ENCODE data around the gene C19orf67. TPM values are rescaled to one million over a fixed set of nuclear protein-coding genes. Genes with fewer than 3 reads are reported as not detected.
"Not testable (repeated sequence)": the region's sequence is repeated elsewhere in the genome, so short reads cannot be mapped to it uniquely, and the experiment has no call there.

C19orf67 gene
- total RNA-seq, 1 experiment from 2014 or later, result 0.28 TPM

DNA sequence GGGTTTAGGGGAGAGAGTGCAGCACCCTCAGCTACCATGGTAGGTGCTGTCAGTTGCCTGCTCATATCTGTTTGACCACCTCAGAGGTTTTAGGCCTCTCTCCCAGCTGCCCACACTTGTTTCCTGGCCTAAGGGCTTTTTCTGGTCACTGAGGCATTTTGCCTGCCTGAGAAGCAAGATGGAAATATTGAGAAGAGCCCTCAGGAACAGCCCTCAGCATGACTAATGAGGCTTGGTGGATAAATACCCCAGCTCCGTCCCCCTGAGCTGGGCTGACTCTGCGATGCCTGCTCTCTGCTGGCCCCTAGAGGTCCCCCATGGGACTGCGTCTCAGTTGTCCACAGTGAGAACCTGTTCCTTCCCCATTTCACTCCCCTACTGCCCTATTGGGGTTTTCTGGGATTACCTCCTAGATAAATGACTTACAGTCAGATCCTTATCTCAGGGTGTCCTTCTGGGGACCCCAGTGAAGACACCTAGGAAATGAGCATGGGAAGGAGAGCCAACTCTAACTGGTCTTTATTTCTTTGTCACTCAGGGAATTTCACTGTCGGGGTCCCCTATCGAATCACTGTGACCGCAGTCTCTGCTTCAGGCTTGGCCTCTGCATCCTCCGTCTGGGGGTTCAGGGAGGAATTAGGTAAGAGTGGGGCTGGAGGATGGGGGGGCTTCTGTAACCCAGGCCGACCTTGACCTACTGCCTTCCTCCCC lies 37.0 kb downstream of the C19orf67 start:
- in situ Hi-C loops (cut with HindIII; ENCODE audit: low pct_unique_long_range_greater_than_20kb, low sequenced_read_pairs), result no loop called here
- ChIA-PET CTCF (interaction anchor here (0.5 to 0.7 kb wide), 4 partner anchors 101 to 351 kb away, joined by 3 to 9 read pairs (median 7); no protein-coding TSS in a partner anchor), POLR2A (interaction anchor here (0.6 to 0.7 kb wide), 3 partner anchors 64 to 168 kb away, joined by 6 to 11 read pairs (median 7); a partner anchor contains a TSS)
- no peak overlapping the region for H3K4me3 ChIP-seq (ENCODE audit: low read depth in 2 of 2, low read length in 2 of 2)
- ATAC-seq, result peak; percentile 84
- no peak overlapping the region for H3K27ac ChIP-seq (ENCODE audit: low read length)
- no TSS peak for BruUV-seq (replicated peaks)
- H3K27me3 ChIP-seq (ENCODE audit: control insufficient read depth, insufficient read depth, low read length), result no peaks in the 10 kb centered on the region
- H3K4me1 ChIP-seq (ENCODE audit: control insufficient read depth, insufficient read depth, low read length), result no peaks in the 10 kb centered on the region
- intact Hi-C loops (cut with micrococcal nuclease; ENCODE audit: unreplicated experiment), result no loop called here
- no peak for TF ChIP-seq SIN3A (IDR thresholded peaks at IDR 0.05; ENCODE audit: borderline replicate concordance, insufficient read depth, low read depth, low read length)
- TF ChIP-seq, protein P1, sequence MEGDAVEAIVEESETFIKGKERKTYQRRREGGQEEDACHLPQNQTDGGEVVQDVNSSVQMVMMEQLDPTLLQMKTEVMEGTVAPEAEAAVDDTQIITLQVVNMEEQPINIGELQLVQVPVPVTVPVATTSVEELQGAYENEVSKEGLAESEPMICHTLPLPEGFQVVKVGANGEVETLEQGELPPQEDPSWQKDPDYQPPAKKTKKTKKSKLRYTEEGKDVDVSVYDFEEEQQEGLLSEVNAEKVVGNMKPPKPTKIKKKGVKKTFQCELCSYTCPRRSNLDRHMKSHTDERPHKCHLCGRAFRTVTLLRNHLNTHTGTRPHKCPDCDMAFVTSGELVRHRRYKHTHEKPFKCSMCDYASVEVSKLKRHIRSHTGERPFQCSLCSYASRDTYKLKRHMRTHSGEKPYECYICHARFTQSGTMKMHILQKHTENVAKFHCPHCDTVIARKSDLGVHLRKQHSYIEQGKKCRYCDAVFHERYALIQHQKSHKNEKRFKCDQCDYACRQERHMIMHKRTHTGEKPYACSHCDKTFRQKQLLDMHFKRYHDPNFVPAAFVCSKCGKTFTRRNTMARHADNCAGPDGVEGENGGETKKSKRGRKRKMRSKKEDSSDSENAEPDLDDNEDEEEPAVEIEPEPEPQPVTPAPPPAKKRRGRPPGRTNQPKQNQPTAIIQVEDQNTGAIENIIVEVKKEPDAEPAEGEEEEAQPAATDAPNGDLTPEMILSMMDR (IDR thresholded peaks at IDR 0.05), result peak; percentile 92
- H3K36me3 ChIP-seq (ENCODE audit: control insufficient read depth, insufficient read depth, low read length), result no peaks in the 10 kb centered on the region
- no peak for DNase-seq (ENCODE audit: low read depth, low spot score)
- no peaks in the 10 kb centered on the region for H3K9me3 ChIP-seq (ENCODE audit: control insufficient read depth, insufficient read depth, low read depth, low read length)

DNA sequence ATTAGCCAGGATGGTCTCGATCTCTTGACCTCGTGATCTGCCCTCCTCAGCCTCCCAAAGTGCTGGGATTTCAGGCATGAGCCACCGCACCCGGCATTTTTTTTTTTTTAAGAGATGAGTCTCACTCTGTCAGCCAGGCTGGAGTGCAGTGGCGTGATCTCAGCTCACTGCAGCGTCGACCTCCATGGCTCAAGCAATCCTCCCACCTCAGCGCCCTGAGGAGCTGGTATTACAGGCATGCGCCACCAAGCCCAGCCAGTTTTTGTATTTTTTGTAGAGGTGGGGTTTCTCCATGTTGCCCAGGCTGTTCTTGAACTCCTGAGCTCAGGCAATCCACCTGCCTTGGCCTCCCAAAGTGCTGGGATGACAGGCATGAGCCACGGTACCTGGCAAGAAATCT lies 37.7 kb downstream of the C19orf67 start:
- intact Hi-C loops (cut with micrococcal nuclease; ENCODE audit: unreplicated experiment); in situ Hi-C loops (cut with HindIII; ENCODE audit: low pct_unique_long_range_greater_than_20kb, low sequenced_read_pairs); H3K4me3 ChIP-seq (ENCODE audit: low read depth in 2 of 2, low read length in 2 of 2); H3K27me3 ChIP-seq (ENCODE audit: control insufficient read depth, insufficient read depth, low read length); H3K36me3 ChIP-seq (ENCODE audit: control insufficient read depth, insufficient read depth, low read length); DNase-seq (ENCODE audit: low read depth, low spot score); ATAC-seq; H3K9me3 ChIP-seq (ENCODE audit: control insufficient read depth, insufficient read depth, low read depth, low read length); BruUV-seq (replicated peaks); H3K27ac ChIP-seq (ENCODE audit: low read length); H3K4me1 ChIP-seq (ENCODE audit: control insufficient read depth, insufficient read depth, low read length): not testable (repeated sequence)
- ChIA-PET POLR2A (interaction anchor here (0.6 kb wide), 1 partner anchor 167 kb away, joined by 7 read pairs; no protein-coding TSS in a partner anchor), CTCF (interaction anchor here (0.5 to 0.7 kb wide), 3 partner anchors 101 to 190 kb away, joined by 3 to 9 read pairs (median 8); no protein-coding TSS in a partner anchor)

DNA sequence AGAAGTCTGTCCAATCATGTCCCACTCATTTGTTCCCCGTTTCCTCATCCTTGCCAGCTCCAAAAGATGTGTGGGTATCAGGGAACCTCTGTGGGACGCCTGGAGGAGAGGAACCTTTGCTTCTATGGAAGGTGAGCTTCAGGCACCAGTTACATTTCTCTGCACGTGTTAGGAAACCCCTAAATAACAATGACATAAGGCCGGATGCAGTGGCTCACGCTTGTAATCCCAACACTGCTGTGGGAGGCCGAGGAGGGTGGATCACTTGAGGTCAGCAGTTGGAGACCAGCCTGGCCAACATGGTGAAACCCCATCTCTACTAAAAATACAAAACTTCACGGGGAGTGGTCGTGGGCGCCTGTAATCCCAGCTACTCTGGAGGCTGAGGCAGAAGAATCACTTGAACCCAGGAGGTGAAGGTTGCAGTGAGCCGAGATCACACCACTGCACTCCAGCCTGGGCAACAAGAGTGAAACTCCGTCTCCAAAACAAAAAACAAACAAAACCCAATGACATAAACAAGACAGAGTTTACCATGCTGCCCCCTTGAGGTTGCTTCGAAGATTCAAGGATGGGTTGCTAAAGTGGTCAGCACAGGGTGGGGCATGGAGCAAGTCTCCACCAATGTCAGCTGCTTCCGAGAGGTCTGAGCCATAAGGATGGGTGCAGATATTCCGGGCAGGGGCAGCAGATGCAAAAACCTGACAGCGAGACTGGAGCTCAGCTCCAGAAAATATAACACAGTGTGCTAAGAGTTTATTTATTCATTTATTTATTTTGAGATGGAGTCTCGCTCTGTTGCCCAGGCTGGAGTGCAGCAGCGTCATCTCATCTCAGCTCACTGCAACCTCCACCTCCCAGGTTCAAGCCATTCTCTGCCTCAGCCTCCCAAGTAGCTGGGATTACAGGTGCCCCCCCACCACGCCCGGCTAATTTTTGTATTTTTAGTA lies 42.6 kb downstream of the C19orf67 start:
- BruUV-seq (replicated peaks); H3K36me3 ChIP-seq (ENCODE audit: control insufficient read depth, insufficient read depth, low read length); H3K4me1 ChIP-seq (ENCODE audit: control insufficient read depth, insufficient read depth, low read length); H3K27me3 ChIP-seq (ENCODE audit: control insufficient read depth, insufficient read depth, low read length); intact Hi-C loops (cut with micrococcal nuclease; ENCODE audit: unreplicated experiment); H3K4me3 ChIP-seq (ENCODE audit: low read depth in 2 of 2, low read length in 2 of 2); H3K9me3 ChIP-seq (ENCODE audit: control insufficient read depth, insufficient read depth, low read depth, low read length); H3K27ac ChIP-seq (ENCODE audit: low read length); DNase-seq (ENCODE audit: low read depth, low spot score); POLR2A ChIA-PET; in situ Hi-C loops (cut with HindIII; ENCODE audit: low pct_unique_long_range_greater_than_20kb, low sequenced_read_pairs): not testable (repeated sequence)
- peak; percentile 90 for ATAC-seq
- TF ChIP-seq, protein P1 (IDR thresholded peaks at IDR 0.05), result peak; percentile 76
- CTCF ChIA-PET, result interaction anchor here (0.5 to 1.5 kb wide), 3 partner anchors 10 to 18 kb away, joined by 6 to 9 read pairs (median 9); partner anchors contain the start of gene IL27RA

All from Panc1 (cell line).